GM18508 (cell line): ENCODE data around the gene MAOB.

ENCODE experiments used
- ATAC-seq: cut with Tn5 transposase; IDR thresholded peaks from one replicate; pipeline ENCODE4 v1.9.1; 2021; ENCODE audit warnings: moderate number of reproducible peaks; ENCODE audit not compliant: insufficient read depth, unreplicated experiment

The MAOB gene

DNA sequence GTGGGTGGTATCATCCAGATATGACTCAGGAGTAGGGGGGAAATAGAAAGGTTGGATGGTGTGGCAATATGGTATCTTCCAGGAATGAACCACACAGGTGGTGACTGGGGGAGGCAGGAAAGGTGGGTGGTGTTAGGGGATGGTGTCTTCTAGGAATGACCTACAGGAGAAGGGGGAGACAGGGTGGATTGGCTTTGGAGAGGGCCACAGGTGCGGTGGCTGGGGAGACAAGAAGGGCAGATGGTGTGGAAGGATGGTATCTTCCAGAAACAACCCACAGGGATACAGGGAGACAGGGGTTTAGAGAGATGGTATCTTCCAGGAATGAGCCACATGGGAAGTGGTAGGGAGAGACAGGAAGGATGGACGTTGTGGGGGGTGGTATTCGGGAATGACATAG, 162.2 kb downstream of the MAOB start:
- ATAC-seq = no peak

GRCh38 chrX:43718956-43719355, 163.3 kb downstream of the MAOB start:
- ATAC-seq = no peak

DNA sequence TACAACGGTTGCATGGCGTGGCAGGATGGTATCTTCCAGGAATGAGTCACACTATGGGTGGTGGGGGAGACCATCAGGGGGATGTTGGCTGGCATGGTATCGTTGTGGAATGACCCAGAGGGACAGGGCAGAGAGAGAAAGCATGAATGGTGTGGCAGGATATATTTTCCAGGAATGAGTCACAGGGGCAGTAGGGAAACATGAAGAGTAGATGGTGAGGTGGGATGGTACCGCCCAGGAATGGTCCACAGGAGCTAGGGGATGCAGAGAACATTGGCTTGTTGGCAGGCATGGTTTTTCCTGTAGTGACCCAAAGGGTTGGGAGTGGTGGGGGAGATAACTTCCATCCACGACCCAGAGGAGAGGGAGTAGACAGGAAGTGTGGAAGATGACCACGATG, 163.7 kb downstream of the MAOB start:
- ATAC-seq = no peak

DNA sequence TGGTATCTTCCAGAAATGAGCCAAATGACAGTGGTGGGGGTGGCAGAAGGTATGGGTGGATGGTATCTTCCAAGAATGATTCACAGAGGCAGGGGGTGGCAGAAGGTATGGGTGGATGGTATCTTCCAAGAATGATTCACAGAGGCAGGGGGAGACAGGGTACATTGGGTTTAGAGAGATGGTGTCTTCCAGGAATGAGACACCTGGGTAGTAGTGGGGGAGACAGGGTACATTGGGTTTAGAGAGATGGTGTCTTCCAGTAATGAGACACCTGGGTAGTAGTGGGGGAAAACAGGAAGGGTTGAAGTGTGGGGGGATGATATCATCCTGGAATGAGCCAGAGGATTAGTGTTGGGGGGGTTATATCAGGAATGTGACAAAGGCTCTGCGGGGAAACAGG, 164.2 kb downstream of the MAOB start:
- ATAC-seq = no peak

GRCh38 chrX:43717161-43717560, 165.1 kb downstream of the MAOB start:
- ATAC-seq = no peak

- no peak for ATAC-seq
Measured at GRCh38 chrX:43716696-43717095, 165.6 kb downstream of the MAOB start.
